NT2/D1 (cell line): ENCODE measurements around the gene ORAI2.

ENCODE experiments used
- SUZ12 ChIP-seq: IDR thresholded peaks from 2 replicates; pipeline ENCODE4 v1.6.1; 2011; ENCODE audit not compliant: insufficient read length, insufficient read depth; ENCODE audit errors: extremely low read depth
- YY1 ChIP-seq: IDR thresholded peaks from 2 replicates; pipeline ENCODE4 v1.6.1; 2011; ENCODE audit not compliant: insufficient read length, insufficient read depth
- ZNF274 ChIP-seq: IDR thresholded peaks from 2 replicates; pipeline ENCODE4 v1.6.1; 2011; ENCODE audit warnings: mild to moderate bottlenecking, low read depth, low read length

- TF ChIP-seq ZNF274 (no peak), SUZ12 (no peak), YY1 (no peak)
Measured at GRCh38 chr7:102413091-102413490, 20.3 kb upstream of the ORAI2 start.
